ENCODE data around the gene LYRM7. TPM values are rescaled to one million over a fixed set of nuclear protein-coding genes. Genes with fewer than 3 reads are reported as not detected.
A peak's percentile ranks its signal among the peaks of the same experiment; 100 is the strongest.

LYRM7 gene
- total RNA-seq, 3 donors from 2014 or later: 5.9 to 20.3 (median 15.8) TPM

- TF ChIP-seq POLR2A (IDR thresholded peaks at IDR 0.05): no peak
- no peak for TF ChIP-seq CTCF (IDR thresholded peaks at IDR 0.05)
- peak in 1 of 3 donors; percentile 12 for TF ChIP-seq POLR2AphosphoS5 (IDR thresholded peaks at IDR 0.05)
- peak; percentile 57 to 63 for DNase-seq (ENCODE audit: low spot score in 2 of 2)
- Histone ChIP-seq H3K36me3 (no peaks in the 10 kb centered on the region), H3K4me3 (peak overlapping the region; percentile 82 to 96 (median 89)), H3K27me3 (no peaks in the 10 kb centered on the region), H3K9me3 (no peaks in the 10 kb centered on the region), H3K4me1 (no peaks in the 10 kb centered on the region), H3K27ac (peak overlapping the region; percentile 95 to 98)
- intact Hi-C loops (cut with DNase I; ENCODE audit: low total_unique reads): no loop called here
Measured at GRCh38 chr5:131164191-131165118, 6.3 kb upstream of the LYRM7 start.

GRCh38 chr5:131165119-131165727 lies 5.5 kb upstream of the LYRM7 start, which contains the start of gene HINT1:
Gene HINT1 (minus strand): TSS chr5:131165256. CDS start chr5:131165205, 51 bp downstream.
- peaks cover 0 to 4% of the 10 kb centered on the region in 2 donors for H3K4me1 ChIP-seq
- intact Hi-C loops (cut with DNase I; ENCODE audit: low total_unique reads): no loop called here
- H3K9me3 ChIP-seq: no peaks in the 10 kb centered on the region
- no peaks in the 10 kb centered on the region for H3K36me3 ChIP-seq
- peak within 1 kb of the TSS; percentile 95 to 98 for H3K27ac ChIP-seq
- H3K4me3 ChIP-seq: peak within 1 kb of the TSS; percentile 82 to 96 (median 89)
- TF ChIP-seq POLR2AphosphoS5 (IDR thresholded peaks at IDR 0.05) (peak; percentile 70 to 90 (median 87)), POLR2A (IDR thresholded peaks at IDR 0.05) (peak; percentile 80), CTCF (IDR thresholded peaks at IDR 0.05) (no peak)
- H3K27me3 ChIP-seq: no peaks in the 10 kb centered on the region
- peak; percentile 83 to 88 for DNase-seq (ENCODE audit: low spot score in 2 of 2)

GRCh38 chr5:131167615-131168014 lies 3.1 kb upstream of the LYRM7 start:
- intact Hi-C loops (cut with DNase I; ENCODE audit: low total_unique reads): no loop called here
- DNase-seq (ENCODE audit: low spot score in 2 of 2): no peak
- Histone ChIP-seq H3K9me3 (no peaks in the 10 kb centered on the region), H3K36me3 (no peaks in the 10 kb centered on the region), H3K4me3 (no peak overlapping the region), H3K4me1 (peaks cover 0 to 4% of the 10 kb centered on the region in 2 donors), H3K27ac (no peak overlapping the region), H3K27me3 (no peaks in the 10 kb centered on the region)
- no peak for TF ChIP-seq CTCF (IDR thresholded peaks at IDR 0.05)
- TF ChIP-seq POLR2A (IDR thresholded peaks at IDR 0.05): no peak
- no peak for TF ChIP-seq POLR2AphosphoS5 (IDR thresholded peaks at IDR 0.05)

GRCh38 chr5:131169810-131170539 lies 769 bp upstream of the LYRM7 start:
- no peak for DNase-seq (ENCODE audit: low spot score in 2 of 2)
- Histone ChIP-seq H3K36me3 (no peaks in the 10 kb centered on the region), H3K4me3 (peak overlapping the region; percentile 53 to 82 (median 69)), H3K27me3 (no peaks in the 10 kb centered on the region), H3K9me3 (no peaks in the 10 kb centered on the region), H3K27ac (peak overlapping the region; percentile 79 to 88), H3K4me1 (peaks cover 0 to 4% of the 10 kb centered on the region in 2 donors)
- TF ChIP-seq POLR2AphosphoS5 (IDR thresholded peaks at IDR 0.05): no peak
- TF ChIP-seq CTCF (IDR thresholded peaks at IDR 0.05): no peak
- TF ChIP-seq POLR2A (IDR thresholded peaks at IDR 0.05): no peak
- intact Hi-C loops (cut with DNase I; ENCODE audit: low total_unique reads): loop anchor here (5.0 kb wide), 1 partner anchor 487 kb away; no protein-coding TSS in a partner anchor

Data from breast epithelium (tissue), 4 donors.